Fibroblast of lung (primary cell): ENCODE results near the gene SH3BP2.

ENCODE experiments used
- CTCF ChIP-seq, 2 donors: IDR thresholded peaks in 1 of 2; conservative IDR thresholded peaks in 1 of 2; 1 replicate in 1 of 2; 2 replicates in 1 of 2; pipeline ENCODE4 v1.5.1; 2011 to 2012; ENCODE audit warnings: low read length in 2 of 2, control low read depth in 1 of 2, inconsistent platforms in 1 of 2, low read depth in 1 of 2, mild to moderate bottlenecking in 1 of 2
- EZH2 ChIP-seq: IDR thresholded peaks from 2 replicates; pipeline ENCODE4 v1.5.1; 2012; ENCODE audit warnings: low read length, control low read depth, mild to moderate bottlenecking; ENCODE audit errors: missing control alignments

DNA sequence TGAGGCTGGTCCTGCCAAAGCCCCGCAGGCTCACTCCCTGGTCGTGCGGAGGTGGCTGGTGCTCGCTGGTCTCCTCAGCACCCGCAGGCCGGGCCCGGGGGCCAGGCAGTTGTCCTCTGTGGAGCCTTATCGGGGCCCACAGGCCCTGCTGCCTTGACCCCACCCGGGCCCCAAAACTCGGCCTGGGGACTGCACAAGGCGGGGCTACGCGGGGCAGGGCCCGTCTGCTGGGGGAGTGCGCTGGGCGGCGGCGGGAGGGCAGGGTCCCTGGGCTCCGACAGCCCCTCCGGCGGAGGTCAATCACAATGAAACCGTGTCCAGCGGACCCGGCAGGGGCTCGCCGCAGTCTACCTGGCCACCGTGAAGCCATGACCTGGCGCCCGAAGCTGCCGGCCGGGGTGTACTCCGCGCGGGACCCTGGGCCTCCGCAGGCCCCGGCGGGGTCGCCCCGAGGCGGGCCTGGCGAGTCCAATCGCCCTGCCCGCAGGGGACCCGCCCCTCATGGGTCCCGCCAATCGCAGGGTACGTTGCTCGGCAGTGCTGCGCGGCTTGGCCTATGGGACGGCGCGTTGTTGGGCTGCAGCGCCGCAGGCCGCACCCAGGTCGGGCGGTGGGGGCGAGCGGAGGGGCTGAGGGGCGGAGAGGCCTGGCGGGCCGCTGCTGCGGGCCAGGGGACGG, 50.5 kb downstream of the SH3BP2 start, which contains the start of gene ADD1:
- TF ChIP-seq CTCF (conservative IDR thresholded peaks at IDR 0.05 in 1 of 2, IDR thresholded peaks at IDR 0.05 in 1 of 2; ENCODE audit: low read depth in 1 of 2, low read length in 2 of 2) (no peak), EZH2 (no peak)
